ENCODE measurements around the gene MME. TPM values are rescaled to one million over a fixed set of nuclear protein-coding genes. Genes with fewer than 3 reads are reported as not detected.

MME gene
- total RNA-seq, 1 experiment from 2014 or later: 23.9 TPM

DNA sequence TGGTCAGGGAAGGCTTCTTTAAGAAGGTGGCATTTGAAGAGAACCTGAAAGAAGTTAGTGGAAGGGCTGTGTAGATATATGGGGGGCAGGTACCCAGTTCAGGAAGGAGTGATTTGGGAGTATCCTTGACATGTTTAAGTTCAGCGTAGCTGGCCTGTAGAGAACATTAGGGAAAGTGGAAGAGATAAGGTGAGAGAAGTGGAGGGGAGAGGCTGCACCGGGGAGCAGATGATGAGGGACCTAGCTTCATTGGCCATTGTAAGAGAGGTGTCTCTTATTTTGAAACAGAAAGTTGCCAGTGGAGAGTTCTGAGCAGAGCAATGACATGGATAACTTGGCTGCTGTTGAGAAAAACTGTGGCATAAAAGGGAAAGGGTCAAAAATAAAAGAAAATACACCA is 44.6 kb upstream of the MME start (continued):
- TF ChIP-seq, protein P1, sequence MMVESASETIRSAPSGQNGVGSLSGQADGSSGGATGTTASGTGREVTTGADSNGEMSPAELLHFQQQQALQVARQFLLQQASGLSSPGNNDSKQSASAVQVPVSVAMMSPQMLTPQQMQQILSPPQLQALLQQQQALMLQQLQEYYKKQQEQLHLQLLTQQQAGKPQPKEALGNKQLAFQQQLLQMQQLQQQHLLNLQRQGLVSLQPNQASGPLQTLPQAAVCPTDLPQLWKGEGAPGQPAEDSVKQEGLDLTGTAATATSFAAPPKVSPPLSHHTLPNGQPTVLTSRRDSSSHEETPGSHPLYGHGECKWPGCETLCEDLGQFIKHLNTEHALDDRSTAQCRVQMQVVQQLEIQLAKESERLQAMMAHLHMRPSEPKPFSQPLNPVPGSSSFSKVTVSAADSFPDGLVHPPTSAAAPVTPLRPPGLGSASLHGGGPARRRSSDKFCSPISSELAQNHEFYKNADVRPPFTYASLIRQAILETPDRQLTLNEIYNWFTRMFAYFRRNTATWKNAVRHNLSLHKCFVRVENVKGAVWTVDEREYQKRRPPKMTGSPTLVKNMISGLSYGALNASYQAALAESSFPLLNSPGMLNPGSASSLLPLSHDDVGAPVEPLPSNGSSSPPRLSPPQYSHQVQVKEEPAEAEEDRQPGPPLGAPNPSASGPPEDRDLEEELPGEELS (CRISPR knock-in tag; IDR thresholded peaks at IDR 0.05): no peak

- CTCF ChIA-PET: no interaction called here
- no peaks in the 10 kb centered on the region for H3K27me3 Mint-ChIP-seq (ENCODE audit: low read depth)
- no peak overlapping the region for H3K27ac Mint-ChIP-seq
- H3K4me1 Mint-ChIP-seq: peaks cover 4% of the 10 kb centered on the region
- DNase-seq (ENCODE audit: low spot score): no peak
- no peak for TF ChIP-seq USF1 (CRISPR knock-in tag; IDR thresholded peaks at IDR 0.05)
- TF ChIP-seq, protein P2, sequence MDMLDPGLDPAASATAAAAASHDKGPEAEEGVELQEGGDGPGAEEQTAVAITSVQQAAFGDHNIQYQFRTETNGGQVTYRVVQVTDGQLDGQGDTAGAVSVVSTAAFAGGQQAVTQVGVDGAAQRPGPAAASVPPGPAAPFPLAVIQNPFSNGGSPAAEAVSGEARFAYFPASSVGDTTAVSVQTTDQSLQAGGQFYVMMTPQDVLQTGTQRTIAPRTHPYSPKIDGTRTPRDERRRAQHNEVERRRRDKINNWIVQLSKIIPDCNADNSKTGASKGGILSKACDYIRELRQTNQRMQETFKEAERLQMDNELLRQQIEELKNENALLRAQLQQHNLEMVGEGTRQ (CRISPR knock-in tag; IDR thresholded peaks at IDR 0.05): no peak
- no peak for TF ChIP-seq TEAD4 (CRISPR knock-in tag; IDR thresholded peaks at IDR 0.05)
- no peak for TF ChIP-seq GTF2I (CRISPR knock-in tag; conservative IDR thresholded peaks at IDR 0.05)
- no peak for TF ChIP-seq ZMAT4 (CRISPR knock-in tag; IDR thresholded peaks at IDR 0.05)
- TF ChIP-seq, protein P3, sequence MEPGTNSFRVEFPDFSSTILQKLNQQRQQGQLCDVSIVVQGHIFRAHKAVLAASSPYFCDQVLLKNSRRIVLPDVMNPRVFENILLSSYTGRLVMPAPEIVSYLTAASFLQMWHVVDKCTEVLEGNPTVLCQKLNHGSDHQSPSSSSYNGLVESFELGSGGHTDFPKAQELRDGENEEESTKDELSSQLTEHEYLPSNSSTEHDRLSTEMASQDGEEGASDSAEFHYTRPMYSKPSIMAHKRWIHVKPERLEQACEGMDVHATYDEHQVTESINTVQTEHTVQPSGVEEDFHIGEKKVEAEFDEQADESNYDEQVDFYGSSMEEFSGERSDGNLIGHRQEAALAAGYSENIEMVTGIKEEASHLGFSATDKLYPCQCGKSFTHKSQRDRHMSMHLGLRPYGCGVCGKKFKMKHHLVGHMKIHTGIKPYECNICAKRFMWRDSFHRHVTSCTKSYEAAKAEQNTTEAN (CRISPR knock-in tag; IDR thresholded peaks at IDR 0.05): no peak
- no peak for TF ChIP-seq TP53 (CRISPR knock-in tag; IDR thresholded peaks at IDR 0.05)
- H3K36me3 Mint-ChIP-seq: no peaks in the 10 kb centered on the region
- no peaks in the 10 kb centered on the region for H3K9me3 Mint-ChIP-seq
- POLR2A ChIA-PET: no interaction called here
- ATAC-seq: no peak
- H3K4me3 Mint-ChIP-seq: no peak overlapping the region
These were observed 42.5 kb upstream of the MME start for GRCh38 chr3:155037508-155038202.

- DNase-seq (ENCODE audit: low spot score): no peak
- TF ChIP-seq ZNF671 (CRISPR knock-in tag; IDR thresholded peaks at IDR 0.05) (no peak), ATF6 (CRISPR knock-in tag; IDR thresholded peaks at IDR 0.05) (no peak), OVOL2 (CRISPR knock-in tag; IDR thresholded peaks at IDR 0.05; ENCODE audit: borderline replicate concordance) (no peak), TEAD4 (CRISPR knock-in tag; IDR thresholded peaks at IDR 0.05) (no peak), ZSCAN18 (CRISPR knock-in tag; IDR thresholded peaks at IDR 0.05) (no peak), AR (CRISPR knock-in tag; IDR thresholded peaks at IDR 0.05) (no peak), MXD4 (CRISPR knock-in tag; IDR thresholded peaks at IDR 0.05; ENCODE audit: borderline replicate concordance) (no peak)
- TF ChIP-seq, protein P4, sequence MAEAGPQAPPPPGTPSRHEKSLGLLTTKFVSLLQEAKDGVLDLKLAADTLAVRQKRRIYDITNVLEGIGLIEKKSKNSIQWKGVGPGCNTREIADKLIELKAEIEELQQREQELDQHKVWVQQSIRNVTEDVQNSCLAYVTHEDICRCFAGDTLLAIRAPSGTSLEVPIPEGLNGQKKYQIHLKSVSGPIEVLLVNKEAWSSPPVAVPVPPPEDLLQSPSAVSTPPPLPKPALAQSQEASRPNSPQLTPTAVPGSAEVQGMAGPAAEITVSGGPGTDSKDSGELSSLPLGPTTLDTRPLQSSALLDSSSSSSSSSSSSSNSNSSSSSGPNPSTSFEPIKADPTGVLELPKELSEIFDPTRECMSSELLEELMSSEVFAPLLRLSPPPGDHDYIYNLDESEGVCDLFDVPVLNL (CRISPR knock-in tag; IDR thresholded peaks at IDR 0.05; ENCODE audit: borderline replicate concordance, low read depth): no peak
- ChIA-PET CTCF (no interaction called here), POLR2A (no interaction called here)
- Mint-ChIP-seq H3K27me3 (ENCODE audit: low read depth) (no peaks in the 10 kb centered on the region), H3K4me1 (no peaks in the 10 kb centered on the region), H3K4me3 (no peak overlapping the region), H3K9me3 (no peaks in the 10 kb centered on the region), H3K36me3 (no peaks in the 10 kb centered on the region), H3K27ac (no peak overlapping the region)
- ATAC-seq: no peak
These were observed 41.9 kb upstream of the MME start for GRCh38 chr3:155038203-155038554.

Data from WTC11 (cell line).